Right forelimb (tissue), 1 donor: ENCODE data around the gene LTC4S.

ENCODE experiments used
- DNase-seq: peaks from one replicate; pipeline ENCODE4 v3.0.0-alpha.2; 2018

Gene LTC4S

DNA sequence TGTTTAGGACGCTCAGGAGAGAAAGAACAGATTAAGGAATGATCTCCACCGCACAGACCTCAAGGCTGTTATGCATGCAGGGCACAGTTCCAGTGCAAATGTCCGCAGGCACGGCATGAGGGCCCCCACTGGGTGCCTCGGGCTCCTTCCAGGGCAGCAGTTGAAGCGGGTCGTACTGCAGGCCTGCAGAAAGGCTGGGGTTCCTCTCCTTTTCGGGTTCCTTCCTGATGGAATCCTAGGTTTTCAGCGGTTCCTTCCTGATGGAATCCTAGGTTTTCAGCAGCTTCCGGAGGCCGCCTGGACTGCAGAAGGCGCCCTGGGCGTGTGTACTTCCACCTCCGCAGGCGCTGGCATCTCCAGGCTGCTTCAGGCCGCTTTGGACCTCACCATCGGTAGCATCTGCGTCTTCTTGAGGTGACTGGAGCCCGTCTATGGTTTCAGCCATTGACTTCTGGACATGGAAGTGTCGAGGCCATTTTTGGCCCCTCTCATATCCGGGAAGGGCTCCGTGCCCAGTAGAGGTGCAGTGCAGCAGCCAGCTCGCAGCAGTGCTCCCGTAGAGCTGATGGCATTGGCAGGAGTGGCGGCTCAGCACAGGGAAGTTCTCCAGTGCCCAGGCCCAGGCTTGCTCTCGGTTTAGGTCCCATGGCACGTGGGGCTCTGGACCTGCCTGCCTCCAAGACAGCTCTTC is 18.5 kb downstream of the LTC4S start:
- DNase-seq, result no peak

DNA sequence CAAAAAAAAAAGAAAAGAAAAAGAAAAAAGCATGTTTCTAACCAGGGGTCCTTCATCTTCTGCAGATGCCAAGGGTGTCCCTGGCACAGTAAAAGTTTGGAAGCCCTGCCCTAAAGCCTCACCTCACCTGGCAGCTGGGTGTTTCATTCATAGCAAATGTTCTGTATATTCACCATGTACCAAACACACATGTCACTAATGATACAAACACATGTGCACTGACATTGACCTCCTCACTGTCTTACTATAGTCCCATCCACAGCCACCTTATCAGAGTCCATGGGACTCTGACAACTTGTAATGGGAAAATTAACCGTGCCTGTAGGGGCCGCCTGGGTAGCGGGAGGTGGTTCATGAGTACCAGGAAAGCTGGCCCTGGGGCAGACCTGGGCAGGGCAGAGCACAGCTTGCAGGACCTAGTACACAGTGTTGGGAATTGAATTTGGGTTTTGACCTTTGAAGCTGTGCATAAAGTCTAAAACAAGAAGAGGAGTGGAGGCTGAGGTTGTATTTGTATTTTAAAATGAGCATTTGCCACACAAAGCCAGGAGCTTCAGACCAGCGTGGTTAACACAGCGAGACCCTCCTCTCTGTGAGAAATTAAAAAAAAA is 19.3 kb downstream of the LTC4S start:
- no peak for DNase-seq

DNA sequence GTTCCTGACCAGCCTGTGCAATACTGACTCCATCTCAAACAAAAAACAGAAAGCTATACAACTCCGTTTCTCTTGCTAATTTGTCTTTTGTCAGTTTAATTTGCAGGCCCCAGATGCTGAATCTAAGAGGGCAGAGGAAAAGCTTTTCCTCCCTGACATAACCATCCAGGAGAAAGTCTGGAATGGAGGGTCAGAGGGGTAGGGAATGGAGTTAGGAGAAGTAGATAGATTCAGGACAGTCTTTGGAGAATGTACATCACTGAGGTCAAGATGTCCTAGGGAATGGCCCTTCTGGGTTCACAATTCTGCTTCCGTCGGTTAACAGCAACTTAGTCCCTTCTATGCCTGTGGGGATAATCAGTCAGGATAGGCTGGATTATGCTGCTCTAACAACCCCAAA is 20.3 kb downstream of the LTC4S start:
- no peak for DNase-seq

DNA sequence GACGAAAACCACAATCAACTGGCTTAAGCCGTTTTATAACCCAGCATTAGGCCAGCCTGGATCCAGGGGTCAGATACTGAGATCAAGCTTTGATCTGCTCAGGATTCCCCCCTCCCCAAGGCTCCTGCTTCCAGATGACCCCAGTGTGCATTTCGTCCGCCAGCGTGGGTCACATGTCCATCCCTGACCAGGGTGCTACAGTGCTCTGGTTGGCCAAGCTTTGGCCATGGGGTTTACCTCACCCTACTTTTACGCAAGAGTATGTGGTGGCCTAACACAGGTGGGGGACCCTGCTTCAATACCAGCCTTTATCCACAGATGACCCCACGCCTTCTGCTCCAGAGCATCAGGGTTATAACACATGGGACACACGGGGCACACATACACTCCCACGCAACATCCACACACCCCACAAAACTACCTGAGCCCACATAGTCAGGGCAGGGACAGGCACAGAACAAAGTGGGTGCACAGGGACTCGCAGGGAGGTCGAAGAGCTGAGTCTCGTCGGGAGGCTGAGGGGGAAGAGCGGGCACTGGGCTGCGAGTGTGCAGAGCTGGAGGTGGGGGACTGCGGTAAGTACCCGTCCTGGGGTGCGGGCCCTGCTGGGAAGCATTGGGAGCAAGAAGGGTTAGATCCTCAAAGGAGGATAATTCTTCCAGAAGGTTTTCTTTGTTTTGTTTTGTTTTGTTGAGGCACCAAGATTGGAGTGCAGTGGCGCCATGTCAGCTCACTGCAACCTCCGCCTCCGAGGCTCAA is 21.9 kb downstream of the LTC4S start:
- DNase-seq, result peak; percentile 41

DNA sequence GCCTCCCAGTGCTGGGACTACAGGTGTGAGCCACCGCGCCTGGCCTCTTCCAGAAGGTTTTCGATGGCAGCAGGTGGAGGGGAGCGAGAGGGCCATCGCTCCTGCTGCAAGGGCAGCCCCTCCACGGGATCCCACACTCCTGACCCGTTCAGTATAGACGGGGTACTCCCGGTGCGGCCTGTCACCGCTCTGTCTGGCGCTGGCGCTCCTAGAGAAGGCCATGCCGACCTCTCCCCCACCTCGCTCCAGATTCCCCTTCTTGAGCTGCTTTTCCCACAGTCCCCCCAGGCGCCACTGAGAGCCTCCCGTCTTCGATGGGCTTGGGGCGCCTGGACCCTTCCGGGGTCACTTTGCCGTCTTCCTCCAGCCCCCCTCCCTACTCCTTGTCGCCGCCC is 22.6 kb downstream of the LTC4S start:
- no peak for DNase-seq

DNA sequence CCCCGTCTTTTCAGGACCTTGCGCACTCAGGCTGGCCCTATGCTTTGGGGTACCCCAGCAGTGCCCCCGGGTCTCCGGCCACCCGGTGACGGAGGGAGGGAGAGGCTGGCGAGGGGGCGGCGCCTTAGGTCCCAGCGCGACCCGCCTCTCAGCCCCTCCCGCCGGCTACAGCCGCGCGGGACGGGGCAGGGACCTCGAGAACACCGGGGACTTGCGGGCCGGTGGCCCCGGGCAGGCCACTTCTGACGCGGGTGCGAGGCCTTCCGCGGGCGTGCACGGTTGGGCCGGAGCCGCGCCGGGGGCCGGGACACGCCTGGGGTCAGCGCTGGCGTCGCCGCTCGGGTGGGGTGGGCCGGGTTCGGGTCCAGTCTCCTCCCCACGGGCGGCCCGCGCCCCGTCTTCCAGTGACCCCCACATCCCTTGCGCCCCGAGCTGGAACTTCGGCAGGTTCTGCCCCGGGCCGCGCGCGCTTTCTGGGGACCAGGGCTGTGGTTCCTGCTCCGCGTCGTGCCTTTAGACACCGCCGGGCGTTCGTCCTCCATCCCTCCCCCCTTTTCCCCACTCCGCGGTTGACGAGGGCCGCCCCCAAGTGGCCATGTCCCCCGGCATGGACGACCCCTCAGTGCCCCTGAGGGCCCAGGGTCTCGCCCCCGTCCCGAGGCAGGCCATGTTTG is 23.1 kb downstream of the LTC4S start:
- no peak for DNase-seq

DNA sequence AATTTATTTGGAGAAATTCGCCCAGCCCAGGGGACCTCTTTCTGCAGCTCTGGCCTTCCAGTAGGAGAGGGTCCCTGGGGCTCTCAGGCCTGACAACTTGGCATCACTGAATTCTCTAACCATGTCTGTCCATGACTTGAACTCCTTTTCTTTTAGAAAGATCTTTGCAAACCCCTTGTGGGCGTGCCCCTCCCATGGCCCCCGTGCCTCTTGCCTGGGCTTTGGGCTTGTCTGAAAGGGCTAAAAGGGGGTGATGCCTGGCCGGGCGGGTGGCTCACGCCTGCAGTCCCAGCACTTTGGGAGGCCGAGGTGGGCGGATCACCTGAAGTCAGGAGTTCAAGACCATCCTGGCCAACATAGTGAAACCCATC is 23.7 kb downstream of the LTC4S start:
- DNase-seq, result no peak

DNA sequence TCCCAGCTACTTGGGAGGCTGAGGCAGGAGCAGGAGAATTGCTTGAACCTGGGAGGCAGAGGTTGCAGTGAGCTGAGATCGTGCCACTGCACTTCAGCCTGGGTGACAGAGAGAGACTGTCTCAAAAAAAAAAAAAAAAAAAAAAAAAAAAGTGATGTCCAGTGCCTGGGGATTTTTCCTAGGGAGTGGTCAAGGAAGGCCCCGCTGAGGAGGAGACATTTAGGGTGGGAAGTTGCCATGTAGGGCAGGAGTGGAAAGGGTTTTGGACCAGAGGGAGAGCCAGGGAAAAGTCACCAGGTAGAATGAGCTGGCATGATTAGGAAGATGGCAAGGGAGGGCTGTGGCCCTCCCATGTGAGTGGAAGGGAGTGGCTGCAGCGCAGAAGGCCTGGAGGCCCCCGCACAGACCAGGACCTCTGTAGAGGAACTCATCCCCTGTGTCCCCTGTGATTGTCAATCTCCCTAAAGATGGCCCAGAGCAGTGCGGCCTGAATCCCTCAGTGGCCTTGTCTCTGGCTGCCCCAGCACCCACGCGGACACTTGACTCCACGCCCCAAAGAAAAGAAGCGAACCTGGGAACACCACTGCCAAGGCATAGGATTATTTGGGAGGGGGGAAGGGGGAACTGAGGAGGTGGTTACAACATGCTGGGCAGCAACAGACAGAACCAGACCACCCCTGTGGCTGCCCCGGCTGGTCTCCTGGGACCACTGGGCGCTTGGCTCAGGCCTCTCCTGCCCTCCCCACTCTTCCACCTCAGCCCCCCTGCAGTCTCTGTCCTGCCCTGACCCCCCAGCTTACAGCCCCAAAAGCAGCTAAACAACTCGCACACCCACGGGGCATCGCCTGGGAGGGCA is 24.3 kb downstream of the LTC4S start:
- DNase-seq, result peak; percentile 45

DNA sequence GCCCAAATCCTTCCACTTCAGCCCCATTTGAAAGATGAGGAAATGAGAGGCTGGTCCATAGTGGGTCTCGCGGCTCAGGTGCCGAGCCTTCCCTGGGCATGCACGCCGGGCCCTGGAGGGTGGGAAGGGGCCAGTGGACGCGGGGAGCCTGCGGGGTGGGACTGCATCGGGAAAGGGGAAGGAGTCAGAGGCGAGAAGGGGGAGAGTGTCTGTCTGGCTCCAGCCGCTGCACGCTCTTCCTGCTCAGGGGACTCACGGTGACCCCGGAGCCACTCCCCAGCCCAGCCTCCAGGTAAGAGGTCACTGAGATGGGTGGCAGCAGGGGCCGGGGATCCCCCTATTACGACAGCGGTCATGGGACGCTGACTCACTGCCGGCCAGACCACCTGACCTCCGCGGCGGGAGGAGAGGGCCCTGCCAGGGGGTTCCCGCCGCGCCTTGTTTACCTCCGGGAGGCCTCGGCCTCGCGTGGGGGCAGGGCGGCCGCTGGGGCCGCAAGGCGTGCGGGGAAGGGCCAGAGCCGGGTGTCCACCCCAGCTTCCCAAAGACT is 25.0 kb downstream of the LTC4S start:
- peak; percentile 85 for DNase-seq

DNA sequence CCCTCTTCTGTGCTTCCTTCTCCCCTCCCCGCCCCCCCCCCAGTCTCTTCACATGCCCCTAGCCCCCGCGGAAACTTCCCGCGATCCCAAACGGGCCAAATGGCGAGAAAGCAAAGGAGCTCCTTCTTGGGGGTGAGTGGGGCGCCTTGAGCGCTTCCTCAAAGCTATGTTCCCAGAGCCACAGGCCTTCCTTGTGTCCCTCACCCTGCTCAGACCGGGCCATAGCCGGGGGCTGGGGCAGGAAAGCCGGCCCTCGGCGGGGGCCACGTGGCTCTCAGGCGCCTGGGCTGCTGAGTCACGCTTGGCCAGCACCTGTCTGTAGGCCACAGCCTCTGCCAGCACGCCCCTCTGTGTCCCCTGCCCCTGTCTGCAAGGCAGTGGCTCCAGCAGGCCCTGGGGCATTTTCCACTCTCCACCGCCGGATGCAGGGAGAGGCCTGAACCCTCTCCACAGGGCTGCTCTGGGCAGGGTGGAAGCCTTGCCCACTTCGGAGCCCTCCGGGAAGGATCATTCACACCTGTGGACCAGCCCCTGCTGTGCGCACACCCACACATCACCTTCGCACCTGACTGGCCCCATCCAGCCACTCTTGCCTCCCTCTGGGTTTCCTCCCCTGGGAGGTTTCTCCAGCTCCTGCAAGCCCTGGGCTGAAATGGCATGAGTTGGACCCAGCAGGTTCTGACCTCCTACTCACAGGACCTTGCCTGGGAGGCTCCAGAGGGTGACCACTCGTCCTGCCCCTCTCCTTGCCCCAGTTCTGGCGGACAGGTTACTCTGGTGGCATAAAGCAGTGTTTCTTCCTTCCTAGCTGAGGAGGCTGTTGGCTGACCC is 25.7 kb downstream of the LTC4S start:
- peak; percentile 68 for DNase-seq

DNA sequence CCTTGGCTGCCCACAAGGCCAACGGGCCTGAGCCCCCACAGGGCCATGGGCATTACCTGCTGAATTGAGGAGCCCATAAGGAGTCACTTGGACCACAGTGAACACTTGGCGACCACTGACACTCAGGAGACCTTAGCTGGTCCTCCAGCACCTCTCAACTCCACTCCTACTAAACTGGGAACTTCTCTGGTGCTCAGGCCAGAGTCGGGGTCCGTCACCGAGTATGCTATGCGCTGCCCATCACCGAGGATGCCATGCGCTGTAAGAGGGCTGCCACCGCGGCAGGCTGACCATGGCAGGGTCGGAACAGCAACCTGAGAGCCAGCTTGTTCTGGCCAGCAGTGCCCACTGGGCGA is 26.3 kb downstream of the LTC4S start:
- peak; percentile 53 for DNase-seq

DNA sequence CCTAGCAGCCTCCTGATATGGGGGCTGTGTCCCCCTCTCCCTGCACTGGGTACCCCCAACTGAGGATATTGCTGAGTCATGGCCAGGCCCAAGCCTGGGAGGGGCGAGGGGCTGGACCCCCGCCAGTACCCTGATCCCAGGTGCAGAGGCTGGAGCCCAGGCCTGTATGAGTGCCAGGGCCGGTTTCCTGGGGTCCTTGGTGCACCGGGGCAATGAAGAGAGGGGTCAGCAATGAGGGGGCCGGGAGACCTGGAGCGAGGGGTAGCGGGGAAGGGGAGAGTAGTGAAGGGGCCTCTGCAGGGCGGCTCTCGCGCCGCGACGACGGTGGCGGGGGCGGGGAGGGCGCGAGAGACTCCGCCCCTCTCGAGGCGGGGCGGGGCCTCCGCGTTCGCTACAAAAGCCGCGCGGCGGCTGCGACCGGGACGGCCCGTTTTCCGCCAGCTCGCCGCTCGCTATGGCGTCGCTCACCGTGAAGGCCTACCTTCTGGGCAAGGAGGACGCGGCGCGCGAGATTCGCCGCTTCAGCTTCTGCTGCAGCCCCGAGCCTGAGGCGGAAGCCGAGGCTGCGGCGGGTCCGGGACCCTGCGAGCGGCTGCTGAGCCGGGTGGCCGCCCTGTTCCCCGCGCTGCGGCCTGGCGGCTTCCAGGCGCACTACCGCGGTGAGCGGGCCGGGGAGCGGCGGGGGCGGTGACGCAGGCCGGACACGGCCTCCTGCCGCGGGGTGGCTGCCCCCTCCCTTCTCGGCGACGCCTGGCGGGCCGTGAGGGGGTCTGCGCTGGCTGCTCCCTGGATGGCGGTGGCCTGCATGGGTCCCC is 26.9 kb downstream of the LTC4S start, which contains the start of gene SQSTM1:
Gene SQSTM1 (plus strand): TSS at position 423 of the 815 bp plus-strand sequence. CDS start 32 bp downstream, at position 455.
- DNase-seq, result peak; percentile 92

DNA sequence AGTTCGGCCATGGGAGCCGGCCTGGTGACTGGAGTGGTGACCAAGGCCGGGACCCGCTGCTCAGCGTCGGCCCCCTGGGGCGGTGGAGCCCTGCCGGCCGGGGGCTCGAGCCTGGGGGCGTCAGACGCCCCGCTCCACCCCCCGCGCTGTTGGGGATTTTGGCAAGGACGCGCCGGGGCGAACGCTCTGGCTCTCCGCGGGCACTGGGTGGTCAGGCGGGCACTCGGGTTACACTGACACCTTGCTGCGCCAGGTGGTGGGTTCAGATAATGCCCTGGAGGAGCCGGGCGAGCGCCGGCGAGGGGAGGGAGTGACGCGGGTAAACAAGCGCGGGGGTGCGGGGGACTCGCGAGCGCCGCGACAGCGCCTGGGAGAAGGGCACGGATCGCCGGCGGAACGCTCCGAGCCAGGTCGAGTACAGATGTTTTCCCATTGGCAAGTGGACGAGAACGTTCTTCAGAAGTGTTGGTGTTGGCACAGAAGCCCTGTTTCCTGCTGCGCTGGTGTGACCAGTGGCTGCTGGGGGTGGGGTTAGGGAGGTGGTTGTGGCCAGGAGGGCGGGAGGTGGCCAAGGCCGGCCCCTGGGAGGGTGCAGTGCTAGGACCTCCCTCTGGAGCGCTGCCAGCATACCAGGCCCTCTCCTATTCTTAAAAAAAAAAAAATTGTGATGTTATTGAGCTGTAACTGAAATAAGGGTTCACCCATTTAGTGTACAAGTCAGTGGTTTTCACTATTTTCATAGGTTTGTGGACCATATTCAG is 27.7 kb downstream of the LTC4S start:
- peak; percentile 94 for DNase-seq

DNA sequence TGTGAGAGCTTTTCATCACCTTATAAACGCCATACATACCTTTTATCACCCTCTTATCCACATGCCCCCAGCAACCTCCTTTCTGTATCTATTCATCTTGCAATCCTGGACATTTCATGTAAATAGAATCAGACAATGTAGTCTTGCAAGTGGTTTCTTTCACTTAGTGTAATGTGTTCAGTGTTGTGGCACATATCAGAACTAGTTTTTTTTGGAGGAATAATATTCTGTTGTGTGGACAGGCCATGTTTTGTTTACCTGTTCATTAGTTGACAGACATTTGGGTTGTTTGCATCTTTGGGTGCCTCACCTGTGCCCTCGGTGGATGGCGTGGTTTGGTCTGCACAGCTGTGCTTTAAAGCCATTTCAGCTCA is 28.3 kb downstream of the LTC4S start:
- DNase-seq, result no peak

DNA sequence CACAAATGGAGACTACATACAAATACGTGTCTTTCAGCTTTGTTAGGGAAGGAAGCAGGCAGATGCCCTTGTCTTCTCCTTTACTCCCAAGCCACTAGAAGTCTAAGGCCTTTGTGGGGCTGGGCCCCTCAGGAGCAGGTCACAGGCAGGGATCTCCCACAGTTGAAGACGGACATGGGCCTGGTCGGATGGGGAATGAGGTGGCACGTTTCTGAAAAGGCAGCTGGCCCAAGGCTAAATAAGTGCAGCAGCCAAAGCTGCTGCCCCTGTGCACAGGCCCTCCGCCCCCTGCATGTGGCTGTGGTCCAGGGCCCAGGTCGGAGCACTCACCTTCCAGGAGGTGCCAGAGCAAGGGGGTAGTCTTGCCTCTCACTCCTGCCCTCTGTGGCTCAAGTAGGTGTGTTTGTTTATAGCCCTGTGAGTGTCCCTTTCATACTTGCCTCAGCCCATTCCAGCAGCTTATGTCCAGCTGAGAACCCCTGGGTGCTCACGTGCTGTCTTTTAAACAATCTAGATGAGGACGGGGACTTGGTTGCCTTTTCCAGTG is 28.7 kb downstream of the LTC4S start:
- DNase-seq, result no peak

DNA sequence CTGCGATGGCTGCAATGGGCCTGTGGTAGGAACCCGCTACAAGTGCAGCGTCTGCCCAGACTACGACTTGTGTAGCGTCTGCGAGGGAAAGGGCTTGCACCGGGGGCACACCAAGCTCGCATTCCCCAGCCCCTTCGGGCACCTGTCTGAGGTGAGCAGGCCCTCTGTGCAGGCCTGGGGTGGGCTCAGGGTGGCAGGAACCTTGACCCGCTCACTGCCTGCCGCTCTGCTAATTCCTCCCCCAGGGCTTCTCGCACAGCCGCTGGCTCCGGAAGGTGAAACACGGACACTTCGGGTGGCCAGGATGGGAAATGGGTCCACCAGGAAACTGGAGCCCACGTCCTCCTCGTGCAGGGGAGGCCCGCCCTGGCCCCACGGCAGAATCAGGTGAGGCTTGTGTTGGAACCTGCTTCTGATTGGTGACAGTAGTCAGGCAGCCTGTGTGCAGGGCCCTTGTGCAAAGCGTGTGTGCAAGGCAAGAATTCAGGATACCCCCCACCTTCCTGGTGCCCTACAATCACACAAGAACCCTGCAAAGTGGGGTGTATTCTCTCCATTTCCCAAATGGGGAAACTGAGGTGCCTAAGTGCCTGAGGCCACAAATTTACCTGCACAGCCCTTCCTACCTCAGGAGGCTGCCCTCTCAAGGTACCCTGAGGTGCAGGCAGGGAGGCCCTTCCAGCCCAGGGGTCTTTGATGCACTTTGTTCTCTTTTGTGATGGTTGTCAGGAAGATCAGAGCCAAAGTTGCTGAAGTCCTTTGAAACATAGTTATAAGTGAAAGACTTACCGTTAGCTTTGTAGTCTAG is 30.4 kb downstream of the LTC4S start:
- no peak for DNase-seq

DNA sequence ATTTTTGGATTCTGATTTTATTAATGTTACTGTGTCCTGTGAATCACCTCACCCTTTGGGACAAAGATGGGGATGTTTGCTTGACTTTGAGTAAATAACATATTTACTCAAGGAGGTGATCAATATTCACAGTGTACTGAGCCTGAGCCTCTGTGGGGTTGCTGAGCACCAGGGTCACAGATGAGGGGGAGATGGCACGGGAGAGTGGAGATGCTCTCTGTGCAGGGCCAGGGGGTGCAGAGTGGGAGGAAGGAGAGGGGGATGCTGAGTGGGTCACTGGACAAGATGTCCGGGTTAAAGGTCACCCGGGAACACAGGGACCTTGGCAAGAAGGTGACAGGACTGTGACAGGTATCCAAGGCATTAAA is 30.9 kb downstream of the LTC4S start:
- no peak for DNase-seq

DNA sequence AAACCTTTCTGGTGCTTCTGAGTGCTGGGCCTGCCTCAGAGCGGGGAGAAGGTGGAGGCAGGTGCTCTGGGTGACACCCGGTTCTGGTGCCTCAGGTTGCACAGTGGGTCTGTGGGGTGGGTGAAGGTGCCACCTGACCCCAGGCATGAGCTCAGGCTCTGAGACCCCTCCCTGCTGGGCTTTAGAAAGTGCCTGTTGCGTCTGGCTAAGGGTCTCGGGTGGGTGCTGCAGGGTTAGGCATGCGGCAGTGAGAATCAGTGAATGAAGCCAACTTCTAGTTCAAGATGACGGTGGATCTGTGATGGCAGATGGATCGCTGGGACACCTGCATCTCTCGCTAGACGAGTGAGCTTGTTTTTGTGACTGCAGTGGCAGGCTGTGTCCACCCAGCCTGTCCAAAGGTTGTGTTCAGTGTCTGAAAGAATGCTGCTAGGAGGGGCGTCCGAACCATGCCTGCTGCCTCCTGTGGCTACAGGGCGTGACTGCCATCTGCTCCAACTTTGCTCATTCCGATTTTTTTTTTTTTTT is 31.9 kb downstream of the LTC4S start:
- no peak for DNase-seq
